ENCODE data around the gene CYBC1. TPM values are rescaled to one million over a fixed set of nuclear protein-coding genes. Genes with fewer than 3 reads are reported as not detected.
A peak's percentile ranks its signal among the peaks of the same experiment; 100 is the strongest.

Gene CYBC1
- total and polyA plus RNA-seq, 9 of the 15 experiments (the other 6 are each of a cell fraction or from before 2014, with no cell fraction given), result 1.3 to 71.8 (median 49.9) TPM

DNA sequence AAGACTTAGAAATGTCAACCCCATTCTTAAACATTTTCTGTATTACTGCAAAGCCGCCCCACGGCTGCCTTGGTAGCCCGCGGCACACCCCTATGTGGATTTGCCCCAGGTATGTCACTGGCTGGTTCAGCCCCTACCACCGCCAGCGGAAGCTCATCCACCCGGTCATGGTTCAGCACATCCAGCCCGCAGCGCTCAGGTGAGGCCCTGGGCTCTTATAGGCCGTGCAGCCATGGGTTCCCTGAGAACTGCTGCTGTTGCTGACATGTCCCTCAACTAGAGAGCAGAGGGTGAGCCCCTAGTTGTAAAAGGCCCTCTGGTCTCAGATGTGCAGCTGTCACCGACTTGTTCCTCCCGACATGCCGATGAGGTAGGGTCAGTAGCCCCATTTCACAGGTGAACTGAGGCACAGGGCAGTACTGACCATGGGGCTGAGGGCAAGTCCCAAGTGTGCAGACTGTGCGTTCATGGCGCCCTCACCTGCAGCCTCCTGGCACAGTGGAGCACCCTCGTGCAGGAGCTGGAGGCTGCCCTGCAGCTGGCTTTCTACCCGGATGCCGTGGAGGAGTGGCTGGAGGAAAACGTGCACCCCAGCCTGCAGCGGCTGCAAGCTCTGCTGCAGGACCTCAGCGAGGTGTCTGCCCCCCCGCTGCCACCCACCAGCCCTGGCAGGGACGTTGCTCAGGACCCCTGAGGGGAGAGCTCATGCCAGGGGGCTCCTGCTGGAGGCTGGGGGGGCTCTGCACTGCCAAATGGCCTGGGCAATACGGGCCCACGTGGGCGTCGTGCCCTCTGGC is 8.7 kb downstream of the CYBC1 start:
- Histone ChIP-seq H3K9me3 (replicated peaks; ENCODE audit: control insufficient read depth, insufficient read depth, low read depth, low read length) (no peaks in the 10 kb centered on the region), H3K36me3 (ENCODE audit: control insufficient read depth, insufficient read depth, low read length) (peaks cover 24% of the 10 kb centered on the region; the same call in 1 of the 3 replicates), H3K4me2 (ENCODE audit: insufficient read depth, low read length) (no peak overlapping the region), H4K20me1 (replicated peaks; ENCODE audit: control insufficient read depth, insufficient read depth, low read length) (no peaks in the 10 kb centered on the region), H3K9me1 (ENCODE audit: control insufficient read depth, insufficient read depth, low read length) (no peaks in the 10 kb centered on the region), H3K79me2 (ENCODE audit: control insufficient read depth, insufficient read depth, low read length) (no peaks in the 10 kb centered on the region; the same call in 2 of the 3 replicates), H3K9ac (ENCODE audit: insufficient read depth in 1 of 2, low read depth in 2 of 2, low read length in 2 of 2) (no peak overlapping the region), H3K4me3 (no peak overlapping the region), H2AFZ (ENCODE audit: low read depth, low read length) (no peak overlapping the region), H3K27me3 (ENCODE audit: control insufficient read depth in 2 of 2, insufficient read depth in 2 of 2, low read length in 2 of 2) (no peaks in the 10 kb centered on the region), H3K27ac (ENCODE audit: extremely low read depth, low read depth, low read length) (no peak overlapping the region), H3K4me1 (replicated peaks in 1 of 2; ENCODE audit: control insufficient read depth in 2 of 2, insufficient read depth in 2 of 2, low read length in 2 of 2) (peaks cover 0 to 75% of the 10 kb centered on the region in 2 experiments; a peak in 2 of 5 replicates)
- intact Hi-C loops (cut with micrococcal nuclease) (no loop called here), in situ Hi-C loops (cut with MboI) (no loop called here)
- no peak for FAIRE-seq
- no TSS peak for BruUV-seq (replicated peaks)
- ChIA-PET CTCF (ENCODE audit: low intra/inter-chr PET ratio) (interaction anchor here (0.6 kb wide), 1 partner anchor 716 kb away, joined by 3 read pairs; no protein-coding TSS in a partner anchor), POLR2A (interaction anchor here (0.7 to 1.4 kb wide), 2 partner anchors 11 to 92 kb away, joined by 4 read pairs; no protein-coding TSS in a partner anchor)
- 86% methylated on average over 23 of the region's 27 CpGs for WGBS (ENCODE audit: insufficient coverage, low coverage, missing lambda C conversion rate)
- DNase-seq (ENCODE audit: extremely low read depth in 1 of 4, low spot score in 3 of 4), result no peak
- ATAC-seq, result no peak; the same call in 1 of the 3 replicates
- TF ChIP-seq, protein P1, sequence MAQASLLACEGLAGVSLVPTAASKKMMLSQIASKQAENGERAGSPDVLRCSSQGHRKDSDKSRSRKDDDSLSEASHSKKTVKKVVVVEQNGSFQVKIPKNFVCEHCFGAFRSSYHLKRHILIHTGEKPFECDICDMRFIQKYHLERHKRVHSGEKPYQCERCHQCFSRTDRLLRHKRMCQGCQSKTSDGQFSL (CRISPR knock-in tag; IDR thresholded peaks at IDR 0.05), result peak; percentile 23; the same call in 1 of the 2 replicates
- TF ChIP-seq, protein P1 (tag; IDR thresholded peaks at IDR 0.05), result no peak
- no peak for TF ChIP-seq RBM22 (IDR thresholded peaks at IDR 0.05; ENCODE audit: low read depth, low read length, poor library complexity, severe bottlenecking)
- TF ChIP-seq, protein P2, sequence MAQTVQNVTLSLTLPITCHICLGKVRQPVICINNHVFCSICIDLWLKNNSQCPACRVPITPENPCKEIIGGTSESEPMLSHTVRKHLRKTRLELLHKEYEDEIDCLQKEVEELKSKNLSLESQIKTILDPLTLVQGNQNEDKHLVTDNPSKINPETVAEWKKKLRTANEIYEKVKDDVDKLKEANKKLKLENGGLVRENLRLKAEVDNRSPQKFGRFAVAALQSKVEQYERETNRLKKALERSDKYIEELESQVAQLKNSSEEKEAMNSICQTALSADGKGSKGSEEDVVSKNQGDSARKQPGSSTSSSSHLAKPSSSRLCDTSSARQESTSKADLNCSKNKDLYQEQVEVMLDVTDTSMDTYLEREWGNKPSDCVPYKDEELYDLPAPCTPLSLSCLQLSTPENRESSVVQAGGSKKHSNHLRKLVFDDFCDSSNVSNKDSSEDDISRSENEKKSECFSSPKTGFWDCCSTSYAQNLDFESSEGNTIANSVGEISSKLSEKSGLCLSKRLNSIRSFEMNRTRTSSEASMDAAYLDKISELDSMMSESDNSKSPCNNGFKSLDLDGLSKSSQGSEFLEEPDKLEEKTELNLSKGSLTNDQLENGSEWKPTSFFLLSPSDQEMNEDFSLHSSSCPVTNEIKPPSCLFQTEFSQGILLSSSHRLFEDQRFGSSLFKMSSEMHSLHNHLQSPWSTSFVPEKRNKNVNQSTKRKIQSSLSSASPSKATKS (CRISPR knock-in tag; IDR thresholded peaks at IDR 0.05), result no peak
- peak; percentile 57 for TF ChIP-seq RBFOX2 (IDR thresholded peaks at IDR 0.05; ENCODE audit: low read depth, low read length)
- no peak for TF ChIP-seq CREM (IDR thresholded peaks at IDR 0.05; ENCODE audit: low read depth)
- TF ChIP-seq CAMTA2 (CRISPR knock-in tag; conservative IDR thresholded peaks at IDR 0.05), result no peak
- no peak for TF ChIP-seq RUNX1 (IDR thresholded peaks at IDR 0.05; ENCODE audit: low read depth)
- TF ChIP-seq POLR2G (IDR thresholded peaks at IDR 0.05; ENCODE audit: low read depth, low read length), result peak; percentile 67
- TF ChIP-seq POLR2B (IDR thresholded peaks at IDR 0.05; ENCODE audit: low read depth, partially characterized antibody), result peak; percentile 13

Measured in K562 (cell line).